T-helper 9 cell (primary cell): Measurements from ENCODE around the gene CLEC4M.

Source experiments
- DNase-seq: peaks from one replicate; pipeline ENCODE4 v3.0.0-alpha.2; 2020

Gene CLEC4M

DNA sequence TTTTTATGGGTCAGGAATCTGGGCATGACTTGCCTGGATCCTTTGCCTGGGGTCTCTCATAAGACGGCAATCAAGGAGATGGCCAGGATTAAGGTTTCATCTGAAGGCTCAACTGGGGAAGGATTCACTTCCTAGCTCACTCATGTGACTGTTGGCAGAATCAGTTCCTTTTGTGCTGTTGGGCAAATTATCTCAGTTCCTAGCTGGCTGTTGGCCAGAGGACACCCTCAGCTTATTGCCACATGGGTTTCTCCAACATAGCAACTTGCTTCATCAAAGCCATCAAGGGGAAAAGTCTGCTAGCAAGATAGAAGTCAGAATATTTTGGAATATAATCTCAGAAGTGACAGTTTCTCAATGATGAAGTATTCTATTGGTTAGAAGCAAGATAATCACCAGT, 54.8 kb downstream of the CLEC4M start:
- no peak for DNase-seq

DNA sequence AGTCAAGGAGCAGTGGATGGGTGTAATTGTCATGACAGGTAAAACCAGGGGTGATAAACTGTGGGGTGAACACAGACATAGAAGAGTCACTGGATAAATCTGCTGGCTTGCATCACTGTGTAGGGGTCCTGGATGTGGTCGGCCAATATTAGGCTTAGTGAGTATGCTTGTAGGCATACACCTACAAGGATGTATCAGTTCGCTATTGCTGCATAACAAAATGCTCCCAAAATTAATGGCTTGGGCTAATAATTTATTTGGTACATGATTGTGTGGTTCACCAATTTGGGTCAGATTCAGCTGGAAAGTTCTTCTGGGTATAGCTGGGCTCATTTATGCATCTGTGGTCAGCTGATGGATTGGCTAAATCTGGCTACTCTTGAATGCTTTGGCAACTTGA, 55.8 kb downstream of the CLEC4M start:
- no peak for DNase-seq
